Measurements from ENCODE around the gene ZEB2. TPM values are rescaled to one million over a fixed set of nuclear protein-coding genes. Genes with fewer than 3 reads are reported as not detected.
A peak's percentile ranks its signal among the peaks of the same experiment; 100 is the strongest.

ZEB2 gene
- total and polyA plus RNA-seq, 12 donors = 17.2 to 99.5 (median 83.0) TPM

- ATAC-seq = peak in 1 of 8 donors; percentile 22
- no peak overlapping the region for H3K4me3 ChIP-seq
- peaks cover 5 to 97% (median 55%) of the 10 kb centered on the region in 9 donors for H3K4me1 ChIP-seq
- peaks cover 0 to 33% (median 0%) of the 10 kb centered on the region in 9 donors for H3K36me3 ChIP-seq
- no peak for DNase-seq
- no peaks in the 10 kb centered on the region for H3K9me3 ChIP-seq
- intact Hi-C loops (cut with DNase I) = loop anchor here in 2 of 10 donors (5.0 to 10.0 kb wide), 2 partner anchors 71 to 73 kb away; no protein-coding TSS in a partner anchor
- H3K27ac ChIP-seq = peak overlapping the region in 5 of 10 donors; percentile 2 to 51 (median 21)
- WGBS, 2 donors = 24 to 29% methylated on average over 2 of the region's 2 CpGs
- no peak for TF ChIP-seq CTCF (IDR thresholded peaks at IDR 0.05)
- H3K27me3 ChIP-seq = no peaks in the 10 kb centered on the region
These were observed 78.2 kb downstream of the ZEB2 start for GRCh38 chr2:144441711-144442141.

- Histone ChIP-seq H3K4me1 (peaks cover 5 to 94% (median 51%) of the 10 kb centered on the region in 9 donors), H3K36me3 (peaks cover 0 to 30% (median 0%) of the 10 kb centered on the region in 9 donors), H3K4me3 (no peak overlapping the region), H3K27ac (no peak overlapping the region), H3K9me3 (no peaks in the 10 kb centered on the region), H3K27me3 (no peaks in the 10 kb centered on the region)
- intact Hi-C loops (cut with DNase I) = loop anchor here in 2 of 10 donors (5.0 to 10.0 kb wide), 2 partner anchors 72 to 75 kb away; no protein-coding TSS in a partner anchor
- 78 to 79% methylated on average over 1 of the region's 1 CpG for WGBS, 2 donors
- DNase-seq (no peak), ATAC-seq (no peak)
- no peak for TF ChIP-seq CTCF (IDR thresholded peaks at IDR 0.05)
These were observed 79.9 kb downstream of the ZEB2 start for GRCh38 chr2:144439993-144440392.

GRCh38 chr2:144438801-144439631 lies 80.9 kb downstream of the ZEB2 start:
- TF ChIP-seq CTCF (IDR thresholded peaks at IDR 0.05) = no peak
- Histone ChIP-seq H3K27ac (peak overlapping the region in 2 of 10 donors; percentile 21 to 44), H3K9me3 (no peaks in the 10 kb centered on the region), H3K4me3 (no peak overlapping the region), H3K27me3 (no peaks in the 10 kb centered on the region), H3K36me3 (peaks cover 0 to 36% (median 0%) of the 10 kb centered on the region in 9 donors), H3K4me1 (peaks cover 5 to 95% (median 48%) of the 10 kb centered on the region in 9 donors)
- WGBS, 2 donors = 85% methylated on average over 8 of the region's 8 CpGs
- DNase-seq (no peak), ATAC-seq (no peak)
- intact Hi-C loops (cut with DNase I) = no loop called here

GRCh38 chr2:144437636-144438035 lies 82.3 kb downstream of the ZEB2 start:
- no peaks in the 10 kb centered on the region for H3K27me3 ChIP-seq
- ATAC-seq (no peak), DNase-seq (no peak)
- intact Hi-C loops (cut with DNase I) = no loop called here
- WGBS, 2 donors = 53 to 69% methylated on average over 4 of the region's 4 CpGs
- H3K36me3 ChIP-seq = peaks cover 0 to 31% (median 0%) of the 10 kb centered on the region in 9 donors
- no peaks in the 10 kb centered on the region for H3K9me3 ChIP-seq
- no peak for TF ChIP-seq CTCF (IDR thresholded peaks at IDR 0.05)
- no peak overlapping the region for H3K4me3 ChIP-seq
- no peak overlapping the region for H3K27ac ChIP-seq
- H3K4me1 ChIP-seq = peaks cover 5 to 94% (median 48%) of the 10 kb centered on the region in 9 donors
